GM21529 (cell line): ENCODE data around the gene C9orf43.
A peak's percentile ranks its signal among the peaks of the same experiment; 100 is the strongest.
"Not testable (repeated sequence)": the region's sequence is repeated elsewhere in the genome, so short reads cannot be mapped to it uniquely, and the experiment has no call there.

Source experiments
- ATAC-seq: cut with Tn5 transposase; IDR thresholded peaks from one replicate; pipeline ENCODE4 v1.9.1; 2021; ENCODE audit not compliant: unreplicated experiment

The C9orf43 gene, protein sequence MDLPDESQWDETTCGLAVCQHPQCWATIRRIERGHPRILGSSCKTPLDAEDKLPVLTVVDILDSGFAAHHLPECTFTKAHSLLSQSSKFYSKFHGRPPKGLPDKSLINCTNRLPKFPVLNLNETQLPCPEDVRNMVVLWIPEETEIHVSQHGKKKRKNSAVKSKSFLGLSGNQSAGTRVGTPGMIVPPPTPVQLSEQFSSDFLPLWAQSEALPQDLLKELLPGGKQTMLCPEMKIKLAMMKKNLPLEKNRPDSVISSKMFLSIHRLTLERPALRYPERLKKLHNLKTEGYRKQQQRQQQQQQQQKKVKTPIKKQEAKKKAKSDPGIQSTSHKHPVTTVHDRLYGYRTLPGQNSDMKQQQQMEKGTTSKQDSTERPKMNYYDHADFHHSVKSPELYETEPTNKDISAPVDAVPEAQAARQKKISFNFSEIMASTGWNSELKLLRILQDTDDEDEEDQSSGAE

DNA sequence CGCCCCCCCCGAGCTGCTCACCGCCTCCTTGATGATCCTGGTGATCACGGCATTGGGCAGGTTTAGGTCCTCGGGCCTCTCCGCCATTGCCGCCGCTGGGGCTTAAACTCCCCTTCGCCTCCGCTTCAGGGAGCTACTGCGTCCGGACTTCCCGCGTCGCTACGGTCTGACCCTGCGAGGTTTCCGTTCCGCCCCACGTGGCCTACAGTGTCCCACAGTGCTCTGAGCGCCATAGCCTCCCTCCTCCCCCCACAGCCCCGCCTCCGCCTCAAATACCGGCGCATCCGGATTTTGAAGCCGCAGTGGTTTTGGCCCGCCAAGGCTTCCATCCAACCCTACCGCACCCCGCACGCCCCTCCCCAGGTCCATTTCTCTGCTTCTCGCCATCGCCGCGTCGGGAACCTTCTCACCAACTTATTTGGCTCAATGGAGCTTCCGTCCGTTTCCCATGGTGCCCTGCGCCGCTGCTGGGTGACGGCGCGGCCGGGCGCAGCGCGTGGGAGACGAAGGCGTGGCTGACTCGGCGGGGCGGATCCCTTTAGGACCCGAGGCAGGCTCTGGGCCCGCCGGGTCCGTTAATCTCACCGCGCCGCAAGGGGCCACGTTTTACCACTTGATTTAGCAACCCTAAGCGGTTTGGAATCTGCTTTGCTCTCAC lies at the start of gene C9orf43, which contains the start of gene POLE3:
TSS of gene C9orf43 (plus strand) at position 541 of the 658 bp plus-strand sequence. CDS start 2,747 bp downstream, outside the sequence.
TSS of gene POLE3 (minus strand) at position 469 of the 658 bp plus-strand sequence. CDS start at position 87, 382 bp downstream.
- peak; percentile 91 for ATAC-seq

GRCh38 chr9:113361304-113362018 lies 49.1 kb upstream of the C9orf43 start:
- ATAC-seq = no peak

GRCh38 chr9:113363336-113363735 lies 47.2 kb upstream of the C9orf43 start:
- ATAC-seq = no peak

GRCh38 chr9:113364951-113365350 lies 45.6 kb upstream of the C9orf43 start:
- ATAC-seq = no peak

- not testable (repeated sequence) for ATAC-seq
These were observed 44.9 kb upstream of the C9orf43 start for GRCh38 chr9:113365652-113366051.

- no peak for ATAC-seq
These were observed 42.1 kb upstream of the C9orf43 start for GRCh38 chr9:113368348-113368981.

- no peak for ATAC-seq
These were observed 41.3 kb upstream of the C9orf43 start for GRCh38 chr9:113368982-113369854.

DNA sequence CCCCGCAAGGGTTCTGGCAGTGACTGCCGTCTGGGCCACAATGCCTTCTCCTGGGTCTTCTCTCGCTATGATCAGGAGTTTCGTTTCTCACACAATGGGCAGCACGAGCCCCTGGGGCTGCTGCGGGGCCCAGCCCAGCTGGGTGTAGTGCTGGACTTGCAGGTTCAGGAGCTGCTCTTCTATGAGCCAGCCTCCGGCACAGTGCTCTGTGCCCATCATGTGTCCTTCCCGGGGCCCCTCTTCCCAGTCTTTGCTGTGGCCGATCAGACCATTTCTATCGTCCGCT lies 40.7 kb upstream of the C9orf43 start:
- no peak for ATAC-seq

- no peak for ATAC-seq
These were observed 39.7 kb upstream of the C9orf43 start for GRCh38 chr9:113370806-113371325.

GRCh38 chr9:113372059-113372458 lies 38.5 kb upstream of the C9orf43 start:
- no peak for ATAC-seq

DNA sequence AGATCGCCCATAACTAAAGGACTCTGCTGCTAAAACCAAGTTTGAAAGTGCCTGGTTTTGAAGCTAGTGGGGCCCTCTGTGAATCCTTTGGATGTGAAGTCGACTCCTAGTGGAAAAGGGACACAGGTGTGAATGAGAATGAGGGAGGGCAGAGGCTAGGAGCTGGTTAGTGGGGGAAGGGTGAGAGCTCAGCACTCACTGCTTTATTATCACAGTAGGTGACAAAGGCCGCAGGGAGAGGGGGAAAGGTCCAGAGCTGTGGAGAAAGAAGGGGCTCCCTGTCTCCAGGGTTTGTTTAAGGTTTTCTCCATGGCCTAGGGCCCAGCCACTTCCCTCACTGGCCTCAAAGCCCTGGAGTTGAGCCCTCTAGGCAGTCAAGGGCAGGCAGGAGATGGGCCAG lies 37.3 kb upstream of the C9orf43 start:
- ATAC-seq = no peak

- ATAC-seq = no peak
These were observed 36.7 kb upstream of the C9orf43 start for GRCh38 chr9:113373676-113374392.

- no peak for ATAC-seq
These were observed 35.2 kb upstream of the C9orf43 start for GRCh38 chr9:113375057-113376023.

GRCh38 chr9:113376634-113377567 lies 33.6 kb upstream of the C9orf43 start, which contains the start of gene HDHD3:
Gene HDHD3, minus strand, starts transcription at chr9:113376986. Its CDS starts 2,632 bp downstream, at chr9:113374354.
- ATAC-seq = peak; percentile 75

DNA sequence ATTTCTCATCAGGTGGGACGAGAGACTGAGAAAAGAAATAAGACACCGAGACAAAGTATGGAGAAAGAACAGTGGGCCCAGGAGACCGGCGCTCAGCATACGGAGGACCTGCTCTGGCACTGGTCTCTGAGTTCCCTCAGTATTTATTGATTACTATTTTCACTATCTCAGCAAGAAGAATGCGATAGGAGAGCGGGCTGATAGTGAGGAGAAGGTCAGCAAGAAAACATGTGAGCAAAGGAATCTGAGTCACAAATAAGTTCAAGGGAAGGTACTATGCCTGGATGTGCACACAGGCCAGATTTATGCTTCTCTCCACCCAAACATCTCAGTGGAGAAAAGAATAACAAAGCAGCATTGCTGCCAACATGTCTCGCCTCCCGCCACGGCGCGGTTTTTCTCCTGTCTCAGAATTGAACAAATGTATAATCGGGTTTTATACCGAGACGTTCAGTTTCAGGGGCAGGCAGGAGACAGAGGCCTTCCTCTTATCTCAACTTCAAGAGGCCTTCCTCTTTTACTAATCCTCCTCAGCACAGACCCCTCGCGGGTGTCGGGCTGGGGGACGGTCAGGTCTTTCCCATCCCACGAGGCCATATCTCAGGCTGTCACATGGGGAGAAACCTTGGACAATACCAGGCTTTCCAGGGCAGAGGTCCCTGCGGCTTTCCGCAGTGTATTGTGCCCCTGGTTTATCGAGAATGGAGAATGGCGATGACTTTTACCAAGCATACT lies 31.3 kb upstream of the C9orf43 start:
- not testable (repeated sequence) for ATAC-seq

GRCh38 chr9:113379829-113380210 lies 30.7 kb upstream of the C9orf43 start:
- not testable (repeated sequence) for ATAC-seq
